Measurements from ENCODE around the gene NTNG2.
A peak's percentile ranks its signal among the peaks of the same experiment; 100 is the strongest.

NTNG2 gene

DNA sequence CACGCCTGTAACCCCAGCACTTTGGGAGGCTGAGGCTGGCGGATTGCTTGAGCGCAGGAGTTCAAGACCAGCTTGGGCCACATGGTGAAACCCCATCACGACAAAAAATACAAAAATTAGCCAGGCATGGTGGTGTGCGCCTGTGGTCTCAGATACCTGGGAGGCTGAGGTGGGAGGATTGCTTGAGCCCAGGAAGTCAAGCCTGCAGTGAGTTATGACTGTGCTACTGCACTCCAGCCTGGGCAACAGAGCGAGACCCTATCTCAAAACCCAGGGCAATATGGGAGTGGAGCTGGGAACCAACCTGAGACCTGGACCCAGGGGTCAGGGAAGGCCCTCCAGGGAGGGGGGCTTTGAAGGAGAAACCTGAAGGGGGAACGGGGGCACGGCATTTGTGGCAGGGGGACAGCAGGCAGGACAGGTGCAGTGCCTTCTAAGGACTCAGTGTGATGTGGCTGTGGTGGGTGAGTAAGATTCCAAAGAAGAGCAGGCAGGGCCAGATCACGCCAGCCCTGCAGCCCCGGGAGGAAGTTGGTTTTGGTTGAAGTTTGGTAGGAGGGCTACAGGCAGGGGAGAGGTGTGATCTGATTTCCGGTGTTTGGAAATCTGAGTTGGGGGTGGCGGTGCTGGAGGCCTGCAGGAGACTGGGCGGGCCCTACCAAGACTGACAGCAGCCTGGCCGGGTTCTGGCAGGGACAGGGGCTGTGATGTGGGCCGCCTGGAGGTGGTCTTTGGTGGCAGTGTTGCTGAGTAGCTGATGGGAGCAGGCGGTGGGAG is 46.2 kb downstream of the NTNG2 start:
- no peak for DNase-seq

DNA sequence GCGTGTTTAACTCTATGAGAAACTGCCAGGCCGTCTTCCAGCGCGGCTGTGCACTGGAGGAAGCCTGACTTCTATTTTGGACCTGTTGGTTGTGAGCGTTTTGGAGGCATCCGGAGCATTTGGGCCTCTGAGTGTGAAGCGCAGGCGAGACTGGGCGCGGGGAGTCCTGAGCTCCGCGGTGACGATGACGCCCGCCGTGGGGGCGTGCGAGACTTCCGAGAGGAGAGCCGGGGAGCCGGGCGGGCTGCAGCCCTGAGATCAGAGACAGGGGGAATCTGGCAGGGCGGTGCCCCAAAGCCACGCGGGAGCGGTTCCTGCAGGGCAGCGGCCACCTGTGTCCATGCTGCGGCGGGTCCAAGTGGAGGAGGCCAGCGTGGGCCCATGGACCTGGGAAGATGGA is 47.4 kb downstream of the NTNG2 start:
- DNase-seq: no peak

DNA sequence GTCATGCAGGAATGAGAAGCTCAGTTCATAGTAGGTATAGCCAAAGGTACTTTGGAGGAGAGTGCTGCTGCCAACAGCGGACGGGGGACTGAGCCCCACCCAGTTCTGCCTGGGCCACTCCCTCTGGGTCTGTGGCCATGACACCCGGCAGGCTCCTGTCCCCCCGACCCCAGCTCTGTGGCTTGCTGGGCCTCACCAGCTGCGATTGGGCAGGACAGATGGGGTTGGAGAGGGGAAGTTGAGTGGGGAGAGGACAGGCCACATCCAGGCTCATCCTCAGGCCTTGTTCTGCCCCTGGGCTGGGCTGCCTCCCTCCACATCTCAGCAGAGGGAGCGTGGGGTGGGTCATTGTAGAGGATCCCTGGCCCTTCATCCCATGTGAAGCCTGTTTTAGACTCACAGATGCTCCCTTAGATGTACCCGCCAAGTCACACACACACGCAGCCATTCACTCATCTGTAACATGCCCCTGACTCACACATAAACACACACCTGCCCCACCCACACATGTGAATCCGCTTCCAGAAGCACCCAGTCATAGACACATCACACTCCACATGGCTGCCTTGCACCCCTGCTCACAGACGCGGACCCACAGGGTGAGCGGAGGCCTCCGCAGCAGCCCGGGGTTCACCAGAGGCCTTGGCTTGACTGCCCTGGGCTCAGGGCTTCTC is 48.8 kb downstream of the NTNG2 start:
- peak; percentile 13 for DNase-seq

DNA sequence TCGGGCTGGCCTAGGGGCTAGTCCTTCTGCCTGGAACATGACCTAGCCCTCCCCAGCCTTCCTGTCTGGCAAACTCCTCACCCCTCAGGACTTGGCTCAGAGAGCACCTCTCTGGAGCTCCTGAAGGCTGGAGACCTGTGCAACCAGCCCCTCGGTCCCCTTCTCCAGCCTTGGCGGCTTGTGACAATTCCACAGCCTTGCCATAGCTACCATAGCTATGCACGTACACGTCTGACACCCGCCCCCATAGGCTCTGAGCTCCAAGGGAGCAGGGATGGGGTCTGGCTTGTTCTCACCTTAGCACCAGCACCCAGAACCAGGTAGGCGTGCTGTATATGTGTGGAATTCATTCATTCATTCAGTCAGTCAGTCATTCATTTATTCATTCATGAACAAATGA is 49.7 kb downstream of the NTNG2 start:
- DNase-seq: no peak

DNA sequence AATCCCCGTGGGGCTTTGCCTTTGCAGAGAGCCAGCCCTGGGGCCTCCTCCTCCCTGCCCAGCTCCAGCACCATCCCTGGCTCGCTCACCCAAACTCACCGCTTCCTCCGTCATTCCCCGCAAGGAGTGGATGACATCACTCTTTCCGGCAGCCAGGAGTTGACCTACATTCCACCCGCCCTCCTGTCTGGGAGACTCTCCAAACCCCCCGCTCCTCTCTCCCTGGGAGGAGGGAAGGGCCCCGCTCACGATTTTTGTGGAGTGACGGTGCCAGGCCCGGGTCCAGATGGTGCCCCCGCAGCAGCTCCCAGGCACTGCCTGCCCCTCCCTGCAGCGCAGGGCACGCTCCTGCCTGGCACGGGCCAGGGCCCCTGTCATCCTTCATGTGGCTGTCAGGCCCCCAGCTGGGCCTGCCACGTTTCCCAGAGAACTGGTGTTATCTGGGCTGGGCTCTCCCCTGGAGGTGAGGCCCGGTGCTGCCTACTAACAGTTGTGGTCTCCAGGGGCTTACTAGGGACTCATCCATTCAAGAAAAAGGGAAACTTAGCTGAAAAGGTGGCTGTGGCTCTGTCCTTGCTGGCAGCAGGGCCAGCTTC is 52.3 kb downstream of the NTNG2 start:
- no peak for DNase-seq

DNA sequence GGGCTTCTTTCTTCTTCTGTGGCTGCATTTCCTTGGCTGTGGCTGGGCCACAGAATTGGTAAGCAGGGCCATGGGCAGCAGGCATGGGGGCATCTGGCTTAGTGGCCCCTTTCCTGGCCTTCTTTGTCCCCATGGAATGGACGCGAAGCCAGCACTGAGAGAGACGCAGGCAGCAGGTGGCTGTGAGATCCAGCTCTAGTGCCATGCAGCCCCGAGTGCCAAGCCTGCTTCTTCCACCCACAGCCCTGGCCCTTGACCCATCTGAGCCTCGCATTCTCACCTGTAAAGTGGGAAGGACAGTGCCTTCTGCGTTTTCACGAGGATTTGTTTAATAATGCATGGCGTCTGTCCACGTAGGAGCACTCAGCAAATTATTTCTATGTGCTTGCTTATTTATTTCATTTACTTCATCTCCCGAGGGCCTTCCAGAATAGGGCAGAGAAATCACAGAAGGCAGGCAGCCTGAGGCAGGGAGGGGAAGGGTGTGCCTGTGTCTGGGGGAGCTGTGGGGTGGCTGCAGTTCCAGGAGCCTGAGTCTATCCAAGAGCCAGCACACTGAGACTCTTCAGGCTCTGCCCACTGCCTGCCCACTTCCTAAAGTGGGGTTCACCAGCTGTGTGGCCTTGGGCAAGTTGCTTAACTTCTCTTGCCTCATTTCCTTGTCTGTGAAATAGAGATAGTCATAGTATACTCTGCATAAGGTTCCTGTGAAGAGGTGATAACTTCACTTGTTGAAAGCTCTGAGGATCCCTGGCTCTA is 55.2 kb downstream of the NTNG2 start:
- DNase-seq: no peak

DNA sequence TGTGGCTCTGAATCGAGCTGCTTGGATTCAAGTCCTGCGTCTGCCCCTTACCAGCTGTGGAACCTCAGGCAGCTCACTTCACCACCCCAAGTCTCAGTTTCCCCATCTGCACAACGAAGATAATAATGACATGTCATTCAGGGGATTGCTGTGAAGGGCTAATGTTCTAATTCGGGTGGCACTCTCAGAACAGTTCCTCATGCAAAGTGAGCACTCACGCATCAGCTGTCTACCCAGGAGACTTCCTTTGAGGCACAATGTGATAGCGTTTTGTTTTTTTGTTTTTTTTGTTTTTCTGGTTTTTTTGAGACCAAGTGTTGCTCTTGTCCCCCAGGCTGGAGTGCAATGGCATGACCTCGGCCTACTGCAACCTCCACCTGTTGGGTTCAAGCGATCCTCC is 56.4 kb downstream of the NTNG2 start:
- DNase-seq: no peak

DNA sequence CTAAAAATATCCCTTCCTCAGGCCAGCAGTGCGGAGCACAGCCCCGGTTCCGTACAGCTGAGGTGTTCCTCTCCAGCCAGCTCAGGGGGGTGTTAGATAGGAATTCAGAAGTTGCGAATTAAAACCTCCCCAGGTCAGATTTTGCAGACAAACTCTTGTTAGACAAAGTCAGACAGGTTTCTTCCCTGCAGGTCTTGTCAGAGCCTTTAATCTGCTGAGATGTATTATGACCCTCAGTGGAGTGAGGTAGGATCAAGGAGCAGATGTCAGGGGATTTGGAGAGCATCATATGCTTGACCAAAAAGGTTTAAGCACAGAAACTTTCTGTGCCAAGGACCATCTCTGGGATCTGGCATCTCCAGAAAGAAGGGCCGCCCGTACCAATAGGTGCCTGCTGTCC is 60.1 kb downstream of the NTNG2 start:
- DNase-seq: no peak

DNA sequence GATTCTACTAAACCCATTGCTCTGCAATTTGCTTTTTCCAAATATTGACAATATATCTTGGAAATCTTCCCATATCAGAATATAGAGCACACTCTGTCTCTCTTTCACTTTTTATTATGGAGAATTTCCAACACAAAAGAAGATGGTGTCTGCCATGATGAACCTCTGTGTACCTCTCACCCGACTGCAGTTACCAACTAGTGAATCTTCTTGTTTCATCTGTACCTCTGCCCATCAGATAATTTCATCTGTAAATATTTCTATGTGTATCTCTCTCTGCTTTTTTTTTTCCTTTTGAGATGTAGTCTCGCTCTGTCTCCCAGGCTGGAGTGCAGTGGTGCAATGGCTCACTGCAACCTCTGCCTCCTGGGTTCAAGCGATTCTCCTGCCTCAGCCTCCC is 62.8 kb downstream of the NTNG2 start:
- no peak for DNase-seq

DNA sequence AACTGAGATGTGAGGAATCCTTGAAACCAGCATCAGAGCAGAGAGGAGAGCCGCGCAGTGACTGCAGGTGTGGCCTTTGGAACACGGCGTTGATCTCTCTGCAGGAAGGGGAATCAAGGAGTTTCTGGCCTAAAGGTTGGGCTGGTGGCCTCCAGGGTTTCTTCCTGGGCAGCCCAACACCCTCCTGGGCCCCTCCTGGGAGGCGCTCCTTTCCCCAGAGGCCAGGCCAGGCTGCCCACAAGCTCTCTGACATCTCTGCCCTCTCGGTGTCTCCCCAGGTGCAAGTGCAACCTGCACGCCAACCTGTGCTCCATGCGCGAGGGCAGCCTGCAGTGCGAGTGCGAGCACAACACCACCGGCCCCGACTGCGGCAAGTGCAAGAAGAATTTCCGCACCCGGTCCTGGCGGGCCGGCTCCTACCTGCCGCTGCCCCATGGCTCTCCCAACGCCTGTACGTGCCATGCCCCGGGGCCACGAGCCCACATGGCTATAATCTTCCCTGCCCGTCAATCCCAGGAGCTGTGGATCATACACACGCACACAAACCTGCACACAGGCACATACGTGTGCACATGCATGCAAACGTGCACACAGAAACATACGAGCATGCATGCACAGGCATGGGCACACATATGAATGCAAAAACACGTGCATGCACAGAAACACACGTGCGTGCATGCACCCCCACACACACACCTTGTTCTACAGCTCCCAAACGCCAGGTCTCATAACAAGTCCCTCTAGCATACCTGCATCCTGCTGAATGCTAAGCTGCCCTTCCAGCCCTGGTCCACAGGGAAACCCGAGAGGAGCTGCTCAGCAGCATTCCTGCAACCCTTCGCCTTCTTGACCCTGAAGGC is 64.9 kb downstream of the NTNG2 start:
- DNase-seq: no peak

DNA sequence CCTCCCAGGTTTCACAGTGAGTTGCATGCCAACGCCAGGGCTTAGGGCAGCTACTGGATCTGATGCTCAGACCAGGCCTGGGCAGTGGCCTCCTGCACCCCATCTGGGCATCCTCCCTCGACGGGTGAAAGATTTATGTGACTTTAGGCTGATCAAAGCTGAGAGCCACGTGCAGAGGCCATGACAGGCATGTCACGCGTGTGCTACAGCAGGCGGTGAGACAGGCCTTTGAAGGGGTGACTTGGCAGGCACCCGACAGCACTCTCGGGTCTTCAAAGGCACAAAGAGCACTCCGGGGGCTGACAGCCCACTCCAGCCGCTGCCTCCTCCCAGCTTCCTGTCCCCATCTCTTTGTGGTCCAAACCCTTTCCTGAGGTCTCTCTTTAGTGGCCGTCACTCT is 66.2 kb downstream of the NTNG2 start:
- DNase-seq: no peak

DNA sequence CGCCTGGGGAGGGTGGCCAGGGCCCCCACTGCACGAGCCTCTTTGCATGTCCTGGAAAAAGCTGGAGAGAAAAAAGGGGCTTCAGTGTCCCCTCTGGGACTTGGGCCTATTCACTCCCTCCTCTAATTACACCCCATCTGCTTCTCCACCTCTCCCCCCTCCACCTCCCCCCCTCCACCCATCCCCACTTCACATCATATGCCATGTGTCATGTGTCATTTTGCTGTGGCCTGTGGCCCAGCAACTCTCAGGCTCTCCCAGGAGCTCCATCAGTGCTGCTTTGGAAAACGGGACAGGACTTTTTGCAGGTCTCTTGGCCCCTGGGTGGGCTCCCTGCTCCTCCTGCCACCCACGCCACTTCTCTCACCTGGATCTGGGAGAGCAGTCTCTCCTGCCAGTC is 68.7 kb downstream of the NTNG2 start:
- no peak for DNase-seq

DNA sequence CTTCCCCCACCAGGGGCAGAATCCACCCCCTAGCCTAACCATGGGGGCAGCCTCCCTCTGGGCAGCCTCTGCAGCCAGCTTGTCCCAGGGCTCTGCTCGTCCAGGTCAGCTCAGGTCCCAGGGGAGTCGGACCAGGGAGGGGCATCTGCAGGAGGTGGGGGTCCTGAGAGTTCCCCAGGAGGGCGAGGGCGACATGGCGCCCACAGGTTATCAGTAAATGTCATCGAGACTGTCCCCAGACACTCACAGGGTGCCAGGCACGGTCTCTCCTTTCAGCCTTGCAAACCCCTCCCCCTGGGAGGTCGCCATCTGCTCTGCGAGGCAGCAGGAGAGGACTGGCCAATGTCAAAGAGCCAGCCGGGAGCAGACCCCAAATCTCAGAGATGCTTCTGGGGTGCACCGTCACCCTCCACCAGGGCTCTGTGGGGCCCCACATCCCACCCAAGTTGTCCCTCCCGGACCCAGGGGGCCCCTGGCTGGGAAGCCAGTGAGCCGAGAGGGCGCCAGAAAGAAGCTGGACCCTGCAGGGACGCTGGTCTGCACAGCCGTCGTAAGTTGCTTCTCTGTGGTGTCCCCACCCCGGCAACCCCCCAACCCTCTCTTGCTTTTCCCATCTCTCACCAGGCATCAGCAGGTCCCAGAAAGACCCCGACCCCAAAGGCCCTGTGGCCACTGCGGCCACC is 69.3 kb downstream of the NTNG2 start:
- DNase-seq: no peak

DNA sequence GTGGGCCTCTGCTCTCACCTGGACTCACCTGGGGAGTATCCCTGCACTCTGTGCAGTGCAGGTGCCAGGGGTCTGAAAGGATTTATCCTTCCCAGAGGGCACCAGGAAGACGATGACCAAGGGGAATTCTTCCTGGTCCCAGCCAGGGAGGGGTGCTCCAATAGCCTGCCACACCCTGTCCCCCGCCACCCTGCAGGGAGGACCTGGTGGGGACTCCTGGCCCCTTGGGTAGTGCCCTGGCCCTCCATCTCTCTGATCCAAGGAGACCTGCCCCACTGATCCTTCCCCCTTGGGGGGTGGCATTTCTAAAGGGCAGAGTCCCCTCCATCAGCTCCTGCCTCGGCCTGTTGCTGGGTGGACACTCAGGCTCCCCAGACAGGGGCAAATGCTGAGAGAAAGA is 70.7 kb downstream of the NTNG2 start:
- DNase-seq: no peak

DNA sequence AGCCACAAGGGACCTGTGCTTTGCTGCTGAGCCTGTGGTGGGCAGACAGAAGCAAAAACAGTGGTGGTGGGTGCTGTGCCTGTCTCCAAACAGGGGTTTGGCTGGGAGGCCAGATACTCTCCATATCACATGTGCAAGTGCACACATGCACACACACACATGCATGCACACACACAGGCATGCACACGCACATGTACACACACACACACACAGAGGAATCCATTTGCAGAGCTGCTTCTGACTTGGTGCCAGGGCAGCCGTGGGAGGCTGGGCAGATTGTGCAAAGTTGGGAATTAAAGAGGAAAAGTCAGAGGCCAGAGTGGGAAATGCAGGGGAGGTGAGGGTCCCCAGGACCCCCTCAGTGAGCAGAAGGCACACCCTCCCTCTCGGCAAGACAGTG is 71.3 kb downstream of the NTNG2 start:
- no peak for DNase-seq

DNA sequence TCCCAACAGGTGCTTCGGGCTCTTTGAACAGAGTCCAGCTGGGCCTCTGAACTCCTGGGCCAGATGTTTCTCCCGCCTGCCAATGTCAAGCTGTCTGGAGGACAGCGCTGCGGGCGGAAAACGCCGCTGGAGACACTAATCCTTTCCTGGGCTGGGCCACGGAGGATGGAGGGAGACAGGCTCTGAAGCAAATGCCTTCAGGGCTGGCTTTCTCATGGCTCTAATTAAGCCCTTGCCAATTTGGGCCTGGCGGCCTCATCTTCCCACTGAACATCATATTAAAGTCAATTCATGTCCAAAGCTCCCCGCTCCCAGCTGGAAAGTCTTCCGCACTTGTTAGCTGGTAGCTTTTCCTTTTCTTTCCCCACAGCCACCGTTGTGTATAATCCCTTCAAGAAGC is 72.7 kb downstream of the NTNG2 start:
- no peak for DNase-seq

DNA sequence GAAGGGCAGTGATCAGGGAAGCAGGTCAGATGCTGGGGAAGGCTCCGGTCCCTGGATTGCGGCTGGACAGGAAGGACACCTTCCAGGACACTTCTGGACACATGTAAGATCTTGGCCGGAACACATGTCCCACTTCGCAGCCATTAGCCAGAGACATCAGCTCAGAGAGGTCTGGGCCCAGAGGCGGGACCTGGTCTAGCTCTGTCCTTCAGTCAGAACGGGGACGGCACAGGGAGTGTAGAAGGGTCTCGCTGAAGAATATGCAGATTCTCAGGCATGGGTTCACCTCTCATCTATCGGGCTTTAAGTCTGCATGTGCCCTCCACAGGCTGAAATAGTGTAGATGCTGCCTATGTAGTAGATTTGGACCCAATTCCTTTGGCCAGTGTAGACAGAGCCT is 73.3 kb downstream of the NTNG2 start:
- DNase-seq: no peak

DNA sequence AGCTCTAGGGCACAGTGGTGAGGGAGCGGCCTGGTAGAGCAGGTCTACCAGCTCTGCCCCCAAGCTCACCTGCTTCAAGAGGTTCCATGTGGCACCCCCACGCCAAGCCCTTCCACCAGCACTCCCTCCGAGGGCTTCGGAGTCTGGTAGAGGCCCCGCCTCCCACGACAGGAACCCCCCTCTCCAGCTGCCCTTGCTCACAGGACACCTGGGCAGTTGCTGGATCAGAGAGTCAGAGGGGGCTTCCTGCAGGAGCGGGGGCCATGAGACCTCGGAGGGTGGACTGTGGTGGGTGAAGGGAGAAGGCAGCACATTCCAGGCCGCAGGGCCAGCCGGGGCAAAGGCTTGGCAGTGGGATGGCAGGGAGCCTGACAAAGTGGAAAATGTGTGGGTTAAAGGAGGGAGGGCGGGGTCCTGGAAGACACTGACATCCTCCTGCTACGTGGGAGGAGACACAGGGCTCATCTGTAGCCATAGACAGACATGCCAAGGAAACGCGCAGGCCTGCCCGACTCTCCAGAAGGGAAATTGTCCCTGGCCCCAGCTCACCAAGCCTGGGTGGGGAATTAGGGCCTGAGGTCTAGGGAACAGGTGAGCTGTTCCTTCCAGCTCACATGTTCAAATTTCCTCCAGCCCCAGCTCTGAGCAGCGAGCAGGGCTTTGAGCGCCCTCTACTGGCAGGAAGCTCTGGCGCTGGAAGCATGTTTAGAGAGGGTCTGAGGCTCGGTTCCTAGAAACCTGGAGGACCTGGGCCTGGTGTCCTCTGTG is 74.2 kb downstream of the NTNG2 start:
- peak; percentile 87 for DNase-seq

DNA sequence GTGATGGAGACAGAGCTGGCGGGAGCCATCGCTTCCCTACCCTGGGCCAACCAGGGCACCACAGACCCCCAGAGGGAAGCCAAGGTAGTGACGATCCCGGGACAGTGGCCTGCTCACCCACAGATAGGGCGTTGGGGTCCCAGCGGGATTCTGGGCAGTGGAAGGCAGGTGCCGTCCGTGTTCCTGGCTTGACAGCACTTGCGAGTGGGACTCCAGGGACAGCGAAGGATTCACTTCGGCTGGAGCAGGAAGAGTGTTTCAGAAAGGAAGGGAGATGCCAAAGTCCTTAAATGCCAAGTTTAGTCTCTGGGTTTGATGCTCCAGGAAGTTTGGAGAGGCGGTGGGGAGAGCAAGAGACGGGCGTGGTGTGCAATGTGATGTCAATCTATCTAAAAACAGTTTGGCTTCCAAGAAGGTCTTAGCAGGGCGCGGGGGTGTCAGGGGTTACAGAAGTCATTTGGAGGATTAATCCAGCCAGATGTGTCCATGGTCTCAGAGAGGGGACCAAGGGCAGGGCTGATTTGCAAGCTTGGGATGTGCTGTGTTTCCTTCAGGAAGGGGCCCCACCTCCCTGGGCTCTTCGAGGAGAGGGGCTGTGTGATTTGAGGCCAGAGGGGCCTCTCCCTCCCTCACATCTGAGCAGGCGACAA is 74.9 kb downstream of the NTNG2 start:
- DNase-seq: no peak

DNA sequence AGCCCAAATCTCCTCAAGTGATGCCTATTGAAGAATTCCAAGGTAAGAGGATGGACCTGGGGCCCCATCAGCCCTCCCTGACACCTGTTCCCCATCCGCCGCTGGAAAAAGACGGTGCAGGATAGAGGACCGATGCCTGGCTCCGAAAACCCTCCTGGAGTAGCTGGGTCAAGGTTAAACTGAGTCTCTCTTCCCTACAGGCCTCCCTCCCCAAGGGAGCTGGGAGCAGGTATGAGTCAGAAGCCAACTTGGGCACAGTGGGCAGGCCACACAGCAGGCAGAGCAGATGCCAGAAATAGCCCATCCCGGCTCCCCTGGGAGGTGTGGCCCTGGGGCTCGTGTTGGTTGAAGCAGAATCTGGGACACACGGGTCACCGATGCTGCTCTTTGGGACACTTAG is 75.6 kb downstream of the NTNG2 start:
- DNase-seq: no peak

Measured in stimulated activated CD4-positive, alpha-beta T cell treated with anti-CD3 and anti-CD28 coated beads, Interleukin-15, amount 100 ng/mL, for 24 hours (primary cell).